ENCODE data around the gene ZNF639. TPM values are rescaled to one million over a fixed set of nuclear protein-coding genes. Genes with fewer than 3 reads are reported as not detected.

Gene ZNF639
- total RNA-seq, 1 donor from 2014 or later, result 28.8 TPM

DNA sequence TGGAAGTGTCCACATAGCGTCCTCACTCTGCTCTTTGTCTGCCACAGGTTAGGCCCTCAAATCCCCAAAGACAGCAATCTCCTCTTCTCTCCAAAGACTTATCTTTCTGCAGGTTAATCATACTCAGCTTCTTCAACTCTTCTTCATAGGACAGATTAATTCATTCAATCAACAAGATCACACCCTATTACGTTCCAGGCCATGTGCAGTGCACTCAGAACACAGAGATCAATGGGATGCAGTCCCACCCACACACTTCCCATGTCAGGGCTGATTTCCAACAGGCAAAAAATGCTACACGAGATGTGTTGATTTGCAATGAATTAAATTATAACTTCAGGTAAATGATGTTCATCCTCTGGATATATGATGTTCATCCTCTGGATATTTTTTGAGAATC, 33.5 kb upstream of the ZNF639 start:
- Histone ChIP-seq H3K4me1 (no peaks in the 10 kb centered on the region), H3K27ac (replicated peaks) (no peak overlapping the region), H3K36me3 (no peaks in the 10 kb centered on the region), H3K9me3 (replicated peaks) (no peaks in the 10 kb centered on the region), H3K4me3 (no peak overlapping the region), H3K27me3 (ENCODE audit: low read depth) (no peaks in the 10 kb centered on the region)
- no peak for DNase-seq
- TF ChIP-seq, protein P1, sequence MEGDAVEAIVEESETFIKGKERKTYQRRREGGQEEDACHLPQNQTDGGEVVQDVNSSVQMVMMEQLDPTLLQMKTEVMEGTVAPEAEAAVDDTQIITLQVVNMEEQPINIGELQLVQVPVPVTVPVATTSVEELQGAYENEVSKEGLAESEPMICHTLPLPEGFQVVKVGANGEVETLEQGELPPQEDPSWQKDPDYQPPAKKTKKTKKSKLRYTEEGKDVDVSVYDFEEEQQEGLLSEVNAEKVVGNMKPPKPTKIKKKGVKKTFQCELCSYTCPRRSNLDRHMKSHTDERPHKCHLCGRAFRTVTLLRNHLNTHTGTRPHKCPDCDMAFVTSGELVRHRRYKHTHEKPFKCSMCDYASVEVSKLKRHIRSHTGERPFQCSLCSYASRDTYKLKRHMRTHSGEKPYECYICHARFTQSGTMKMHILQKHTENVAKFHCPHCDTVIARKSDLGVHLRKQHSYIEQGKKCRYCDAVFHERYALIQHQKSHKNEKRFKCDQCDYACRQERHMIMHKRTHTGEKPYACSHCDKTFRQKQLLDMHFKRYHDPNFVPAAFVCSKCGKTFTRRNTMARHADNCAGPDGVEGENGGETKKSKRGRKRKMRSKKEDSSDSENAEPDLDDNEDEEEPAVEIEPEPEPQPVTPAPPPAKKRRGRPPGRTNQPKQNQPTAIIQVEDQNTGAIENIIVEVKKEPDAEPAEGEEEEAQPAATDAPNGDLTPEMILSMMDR (IDR thresholded peaks at IDR 0.05; ENCODE audit: borderline replicate concordance), result no peak
- intact Hi-C loops (cut with micrococcal nuclease), result no loop called here

DNA sequence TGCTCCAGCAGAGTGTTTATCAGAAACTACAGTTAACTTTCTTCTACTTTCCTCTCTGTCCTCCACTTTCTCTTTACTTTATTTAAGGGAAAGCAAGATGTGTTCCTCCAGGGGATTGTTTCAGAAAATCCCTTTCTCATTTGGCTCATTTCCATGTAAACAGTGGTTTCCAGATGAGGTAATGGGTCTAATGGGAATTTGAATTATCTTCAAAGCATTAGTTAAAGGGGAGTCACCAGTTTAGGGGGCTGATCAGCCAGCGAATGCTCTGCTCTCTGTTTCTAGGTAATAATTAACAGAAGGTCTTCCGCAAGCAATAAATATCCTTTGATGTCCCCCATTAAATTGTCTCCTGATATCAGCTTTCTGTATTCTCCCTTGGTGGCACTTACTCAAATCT, 30.4 kb upstream of the ZNF639 start:
- DNase-seq, result no peak
- TF ChIP-seq, protein P1 (IDR thresholded peaks at IDR 0.05; ENCODE audit: borderline replicate concordance), result no peak
- Histone ChIP-seq H3K36me3 (no peaks in the 10 kb centered on the region), H3K4me1 (no peaks in the 10 kb centered on the region), H3K27me3 (ENCODE audit: low read depth) (no peaks in the 10 kb centered on the region), H3K4me3 (no peak overlapping the region), H3K9me3 (replicated peaks) (no peaks in the 10 kb centered on the region), H3K27ac (replicated peaks) (no peak overlapping the region)
- intact Hi-C loops (cut with micrococcal nuclease), result no loop called here

DNA sequence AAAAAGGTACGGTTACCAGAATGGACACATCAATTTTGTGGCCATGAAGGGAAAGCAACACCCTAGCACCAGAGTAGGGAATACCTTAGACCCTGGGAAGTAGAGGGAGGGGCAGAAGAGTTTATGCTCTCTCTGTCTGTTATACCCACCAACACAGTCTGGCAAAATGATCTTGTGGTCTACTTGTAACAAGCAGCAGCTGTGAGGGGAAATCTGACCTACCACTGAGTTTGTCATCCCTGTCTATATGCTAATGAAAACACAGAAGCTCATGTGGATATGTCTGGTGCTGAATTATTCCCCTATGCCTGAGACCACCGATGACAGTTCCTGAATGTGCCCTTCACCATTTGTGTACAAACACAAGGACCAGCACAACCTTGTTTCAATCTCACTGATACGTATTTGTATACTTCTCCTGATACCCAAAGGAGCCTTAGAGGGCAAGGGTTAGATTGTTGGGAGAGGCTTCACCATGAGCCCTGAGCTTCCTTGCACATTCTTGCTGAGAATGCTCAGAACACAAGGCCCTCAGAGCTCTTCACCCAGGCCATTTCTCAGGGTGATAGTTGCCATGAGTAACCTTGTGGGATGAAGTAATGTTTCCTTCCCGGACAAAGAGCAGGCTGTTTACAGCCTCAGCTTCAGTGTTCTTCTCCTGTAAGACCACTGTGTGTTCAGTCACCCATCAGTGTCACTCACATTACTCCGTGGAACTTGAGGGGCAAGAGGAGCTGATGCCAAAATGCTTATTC, 24.7 kb upstream of the ZNF639 start:
- Histone ChIP-seq H3K27ac (replicated peaks) (no peak overlapping the region), H3K4me3 (no peak overlapping the region), H3K9me3 (replicated peaks) (peaks cover 10% of the 10 kb centered on the region), H3K27me3 (ENCODE audit: low read depth) (no peaks in the 10 kb centered on the region), H3K36me3 (no peaks in the 10 kb centered on the region), H3K4me1 (no peaks in the 10 kb centered on the region)
- intact Hi-C loops (cut with micrococcal nuclease), result no loop called here
- no peak for DNase-seq
- TF ChIP-seq, protein P1 (IDR thresholded peaks at IDR 0.05; ENCODE audit: borderline replicate concordance), result no peak

DNA sequence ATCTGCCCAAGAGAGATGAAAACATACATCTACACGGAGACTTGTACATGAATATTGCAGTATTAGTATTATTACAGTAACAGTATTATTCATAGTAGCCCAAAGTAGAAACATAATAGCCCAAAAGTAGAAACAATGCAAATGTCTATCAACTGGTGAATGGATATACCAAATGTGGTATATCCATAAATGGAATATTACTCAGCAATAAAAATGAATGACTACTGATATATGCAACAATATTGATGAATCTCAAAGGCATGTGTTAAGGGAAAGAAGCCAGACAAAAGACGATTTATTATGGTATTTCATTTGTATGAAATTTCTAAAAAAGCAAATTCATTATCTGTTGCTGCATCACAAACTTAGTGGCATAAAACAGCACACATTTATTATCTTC, 23.5 kb upstream of the ZNF639 start:
- no peak for DNase-seq
- H3K27me3 ChIP-seq (ENCODE audit: low read depth), result no peaks in the 10 kb centered on the region
- TF ChIP-seq, protein P1 (IDR thresholded peaks at IDR 0.05; ENCODE audit: borderline replicate concordance), result no peak
- H3K9me3 ChIP-seq (replicated peaks), result peaks cover 10% of the 10 kb centered on the region
- intact Hi-C loops (cut with micrococcal nuclease), result no loop called here
- no peak overlapping the region for H3K27ac ChIP-seq (replicated peaks)
- H3K4me1 ChIP-seq, result no peaks in the 10 kb centered on the region
- H3K36me3 ChIP-seq, result no peaks in the 10 kb centered on the region
- H3K4me3 ChIP-seq, result no peak overlapping the region

DNA sequence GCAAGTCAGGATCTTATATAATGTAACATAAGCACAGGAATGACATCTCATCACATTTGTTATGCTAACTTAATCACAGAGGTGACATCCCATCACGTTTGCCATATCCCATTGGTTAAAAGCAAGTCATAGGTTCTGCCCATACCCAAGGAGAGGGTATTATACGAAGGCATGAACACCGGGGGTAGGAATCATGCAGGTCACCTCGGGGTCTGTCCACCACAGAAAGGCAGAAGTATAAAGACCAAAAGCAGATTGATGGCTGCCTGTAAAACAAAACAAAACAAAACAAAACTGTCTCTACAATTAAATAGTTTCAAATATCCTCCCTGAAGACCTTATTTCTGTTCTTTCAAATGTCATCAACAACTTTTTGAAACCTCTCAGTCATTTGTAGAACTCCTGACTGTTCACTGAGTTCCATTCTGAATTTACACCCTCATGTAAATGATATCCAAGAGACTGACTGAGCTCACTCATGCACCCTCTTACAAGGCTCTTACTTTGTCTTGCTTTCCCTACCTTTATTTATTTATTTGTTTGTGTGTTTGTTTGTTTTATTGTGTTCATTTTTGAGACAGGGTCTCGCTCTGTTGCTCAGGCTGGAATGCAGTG, 22.7 kb upstream of the ZNF639 start:
- H3K27me3 ChIP-seq (ENCODE audit: low read depth), result no peaks in the 10 kb centered on the region
- H3K4me3 ChIP-seq, result no peak overlapping the region
- DNase-seq, result no peak
- TF ChIP-seq, protein P1 (IDR thresholded peaks at IDR 0.05; ENCODE audit: borderline replicate concordance), result no peak
- intact Hi-C loops (cut with micrococcal nuclease), result no loop called here
- no peaks in the 10 kb centered on the region for H3K36me3 ChIP-seq
- no peak overlapping the region for H3K27ac ChIP-seq (replicated peaks)
- H3K9me3 ChIP-seq (replicated peaks), result peaks cover 10% of the 10 kb centered on the region
- H3K4me1 ChIP-seq, result no peaks in the 10 kb centered on the region

Measured in left ventricle myocardium inferior (tissue), 1 donor.